ENCODE measurements around the gene ARHGAP31. TPM values are rescaled to one million over a fixed set of nuclear protein-coding genes. Genes with fewer than 3 reads are reported as not detected.

ARHGAP31 gene
- total and polyA plus RNA-seq, 7 donors, result 1.9 to 13.2 (median 5.3) TPM

DNA sequence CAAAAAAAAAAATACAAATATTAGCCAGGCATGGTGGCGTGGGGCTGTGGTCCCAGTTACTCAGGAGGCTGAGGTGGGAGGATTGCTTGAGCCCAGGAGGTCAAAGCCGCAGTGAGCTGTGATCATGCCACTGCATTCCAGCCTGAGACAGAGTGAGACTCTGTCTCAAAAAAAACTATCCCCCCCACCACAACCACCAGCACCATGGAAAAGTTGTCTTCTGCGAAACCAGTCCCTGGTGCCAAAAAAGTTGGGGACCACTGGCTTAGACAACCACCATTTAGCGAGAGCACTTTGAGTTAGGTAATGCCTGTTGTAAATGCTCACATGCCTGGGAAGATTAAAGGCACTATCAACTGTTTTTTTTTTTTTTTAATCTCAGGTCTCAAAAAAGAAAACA lies 15.4 kb downstream of the ARHGAP31 start:
- no peaks in the 10 kb centered on the region for H3K4me1 ChIP-seq
- H3K27ac ChIP-seq, result no peak overlapping the region
- intact Hi-C loops (cut with DNase I), result no loop called here
- no peaks in the 10 kb centered on the region for H3K9me3 ChIP-seq
- DNase-seq (no peak), ATAC-seq (no peak)
- H3K27me3 ChIP-seq (ENCODE audit: insufficient read depth in 3 of 3, low read length in 2 of 3), result no peaks in the 10 kb centered on the region
- H3K36me3 ChIP-seq (ENCODE audit: insufficient read depth in 1 of 2, low read depth in 1 of 2), result no peaks in the 10 kb centered on the region
- WGBS, 3 donors, result 90 to 99% (median 91%) methylated on average over 4 of the region's 4 CpGs
- H3K4me3 ChIP-seq, result no peak overlapping the region
- no peak for TF ChIP-seq CTCF (IDR thresholded peaks at IDR 0.05)

GRCh38 chr3:119310071-119310470 lies 15.9 kb downstream of the ARHGAP31 start:
- Histone ChIP-seq H3K27me3 (ENCODE audit: insufficient read depth in 3 of 3, low read length in 2 of 3) (no peaks in the 10 kb centered on the region), H3K9me3 (no peaks in the 10 kb centered on the region), H3K4me3 (no peak overlapping the region), H3K36me3 (ENCODE audit: insufficient read depth in 1 of 2, low read depth in 1 of 2) (no peaks in the 10 kb centered on the region), H3K4me1 (no peaks in the 10 kb centered on the region), H3K27ac (no peak overlapping the region)
- DNase-seq (peak in 1 of 2 donors; percentile 40), ATAC-seq (peak; percentile 47 to 79 (median 71))
- 19 to 50% (median 37%) methylated on average over 3 of the region's 3 CpGs for WGBS, 3 donors
- no peak for TF ChIP-seq CTCF (IDR thresholded peaks at IDR 0.05)
- intact Hi-C loops (cut with DNase I), result no loop called here

DNA sequence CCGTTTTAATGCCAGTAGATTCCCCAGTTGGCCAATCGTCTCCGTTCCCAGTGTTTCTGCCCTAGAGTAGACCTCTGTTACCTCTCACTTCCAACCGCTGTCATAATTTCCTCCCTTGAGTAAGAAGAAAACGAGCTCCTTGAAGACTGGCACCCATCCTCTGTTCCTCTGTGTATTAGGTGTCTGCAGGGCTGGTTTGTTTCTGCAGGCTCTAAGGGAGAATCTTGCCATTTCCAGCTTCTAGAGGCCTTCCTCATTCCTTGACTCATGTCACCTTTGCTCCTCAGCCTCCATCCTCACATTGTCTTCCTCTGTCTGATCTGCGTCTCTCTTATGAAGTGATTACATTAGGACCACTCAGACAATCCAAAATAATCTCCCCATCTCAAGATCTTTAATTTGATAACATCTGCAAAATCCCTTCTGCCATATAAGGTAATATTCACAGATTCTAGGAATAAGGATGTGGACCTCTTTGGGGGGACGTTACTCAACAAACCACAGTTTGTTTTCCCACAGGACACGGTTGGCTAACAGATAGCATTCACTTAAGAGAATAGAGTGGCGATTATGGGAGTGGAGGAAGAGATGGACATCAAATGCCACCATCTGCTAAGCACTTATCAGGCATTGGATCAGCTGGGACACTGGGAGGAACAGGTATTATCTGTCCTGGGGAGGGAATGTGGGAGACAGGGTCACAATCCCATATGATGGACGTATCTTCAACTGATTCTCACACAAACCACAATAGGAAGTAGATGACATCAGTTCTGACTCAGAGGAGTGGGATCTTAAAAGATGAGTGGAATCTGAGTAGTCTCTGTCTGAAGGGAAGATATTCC lies 17.1 kb downstream of the ARHGAP31 start:
- no peaks in the 10 kb centered on the region for H3K27me3 ChIP-seq (ENCODE audit: insufficient read depth in 3 of 3, low read length in 2 of 3)
- intact Hi-C loops (cut with DNase I), result no loop called here
- TF ChIP-seq CTCF (IDR thresholded peaks at IDR 0.05), result no peak
- no peaks in the 10 kb centered on the region for H3K9me3 ChIP-seq
- H3K4me1 ChIP-seq, result no peaks in the 10 kb centered on the region
- no peak overlapping the region for H3K4me3 ChIP-seq
- H3K27ac ChIP-seq, result no peak overlapping the region
- no peak for DNase-seq
- no peak for ATAC-seq
- H3K36me3 ChIP-seq (ENCODE audit: insufficient read depth in 1 of 2, low read depth in 1 of 2), result no peaks in the 10 kb centered on the region
- WGBS, 3 donors, result 76 to 79% (median 77%) methylated on average over 10 of the region's 10 CpGs

DNA sequence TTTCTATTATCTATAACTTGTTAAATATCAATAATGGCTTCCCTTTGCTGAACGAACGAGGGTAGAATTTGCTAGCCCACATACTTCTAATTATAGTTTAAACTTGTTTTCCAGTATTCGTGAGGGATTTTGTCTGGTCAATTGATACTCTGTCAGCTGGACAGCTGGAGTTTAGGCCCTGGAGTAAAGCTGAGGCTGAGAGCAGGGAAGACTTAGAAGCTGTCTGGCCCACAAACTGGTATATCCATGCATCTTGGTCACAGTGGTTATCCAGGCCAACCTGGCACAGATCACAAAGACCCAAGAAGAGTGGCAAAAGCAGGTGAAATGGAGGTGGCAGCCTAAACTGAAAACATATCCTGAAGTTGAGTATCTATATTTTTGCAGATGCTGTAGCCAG lies 19.3 kb downstream of the ARHGAP31 start:
- H3K36me3 ChIP-seq (ENCODE audit: insufficient read depth in 1 of 2, low read depth in 1 of 2), result no peaks in the 10 kb centered on the region
- no peak overlapping the region for H3K4me3 ChIP-seq
- intact Hi-C loops (cut with DNase I), result no loop called here
- ATAC-seq (no peak), DNase-seq (no peak)
- no peaks in the 10 kb centered on the region for H3K9me3 ChIP-seq
- H3K27me3 ChIP-seq (ENCODE audit: insufficient read depth in 3 of 3, low read length in 2 of 3), result no peaks in the 10 kb centered on the region
- H3K27ac ChIP-seq, result no peak overlapping the region
- 22 to 42% (median 41%) methylated on average over 3 of the region's 3 CpGs for WGBS, 3 donors
- TF ChIP-seq CTCF (IDR thresholded peaks at IDR 0.05), result no peak
- no peaks in the 10 kb centered on the region for H3K4me1 ChIP-seq

GRCh38 chr3:119314821-119315220 lies 20.6 kb downstream of the ARHGAP31 start:
- no peak for DNase-seq
- no peaks in the 10 kb centered on the region for H3K27me3 ChIP-seq (ENCODE audit: insufficient read depth in 3 of 3, low read length in 2 of 3)
- intact Hi-C loops (cut with DNase I), result no loop called here
- no peaks in the 10 kb centered on the region for H3K9me3 ChIP-seq
- WGBS, 3 donors, result 75 to 91% (median 86%) methylated on average over 1 of the region's 1 CpG
- H3K4me3 ChIP-seq, result no peak overlapping the region
- ATAC-seq, result no peak
- H3K27ac ChIP-seq, result no peak overlapping the region
- H3K4me1 ChIP-seq, result no peaks in the 10 kb centered on the region
- H3K36me3 ChIP-seq (ENCODE audit: insufficient read depth in 1 of 2, low read depth in 1 of 2), result no peaks in the 10 kb centered on the region
- TF ChIP-seq CTCF (IDR thresholded peaks at IDR 0.05), result no peak
